Neutrophil (primary cell): ENCODE results near the gene MYCT1.

Experiments
- H3K27ac ChIP-seq: fragments of 200-600 bp; sonication (generic); 2 replicates; pipeline ENCODE4 v1.5.1; 2016; ENCODE audit warnings: mild to moderate bottlenecking, moderate library complexity
- H3K27me3 ChIP-seq: fragments of 200-600 bp; sonication (generic); 2 replicates; pipeline ENCODE4 v1.6.0; 2016; ENCODE audit warnings: mild to moderate bottlenecking
- H3K36me3 ChIP-seq: fragments of 200-600 bp; sonication (generic); 2 replicates; pipeline ENCODE4 v1.5.1; 2017
- H3K4me1 ChIP-seq, 2 experiments: fragments of 200-600 bp in 1 of 2; sonication (generic) in 1 of 2; 1 replicate in 1 of 2; 2 replicates in 1 of 2; pipeline versions ENCODE4 v1.5.1 to v1.6.1; 2013 to 2016; ENCODE audit warnings: low read depth in 1 of 2, low read length in 1 of 2, mild to moderate bottlenecking in 1 of 2, moderate library complexity in 1 of 2; ENCODE audit not compliant: control insufficient read depth in 1 of 2, insufficient read depth in 1 of 2
- H3K4me3 ChIP-seq, 2 experiments: fragments of 200-600 bp in 1 of 2; sonication (generic) in 1 of 2; 1 replicate in 1 of 2; 2 replicates in 1 of 2; pipeline ENCODE4 v1.5.1; 2013 to 2016; ENCODE audit warnings: low read depth in 1 of 2, low read length in 1 of 2, mild to moderate bottlenecking in 1 of 2, moderate library complexity in 1 of 2
- H3K9me3 ChIP-seq: fragments of 200-600 bp; sonication (generic); 2 replicates; pipeline ENCODE4 v1.5.1; 2016
- CTCF ChIP-seq: fragments of 200-600 bp; sonication (generic); IDR thresholded peaks from 2 replicates; pipeline ENCODE4 v1.5.1; 2016; ENCODE audit warnings: antibody characterized with exemption

MYCT1 gene

GRCh38 chr6:152685819-152686218 is 11.9 kb upstream of the MYCT1 start:
- Histone ChIP-seq H3K9me3 (no peaks in the 10 kb centered on the region), H3K27ac (no peak overlapping the region), H3K27me3 (no peaks in the 10 kb centered on the region), H3K4me1 (no peaks in the 10 kb centered on the region), H3K36me3 (no peaks in the 10 kb centered on the region), H3K4me3 (no peak overlapping the region)
- TF ChIP-seq CTCF = no peak

GRCh38 chr6:152695372-152696045 is 2.2 kb upstream of the MYCT1 start:
- no peak for TF ChIP-seq CTCF
- H3K4me3 ChIP-seq = no peak overlapping the region

GRCh38 chr6:152696522-152696921 is 1.2 kb upstream of the MYCT1 start:
- no peak for TF ChIP-seq CTCF
- peaks cover 46% of the 10 kb centered on the region for H3K27me3 ChIP-seq
- no peaks in the 10 kb centered on the region for H3K9me3 ChIP-seq
- peaks cover 0 to 6% of the 10 kb centered on the region in 2 experiments for H3K4me1 ChIP-seq
- no peak overlapping the region for H3K4me3 ChIP-seq
- no peaks in the 10 kb centered on the region for H3K36me3 ChIP-seq
- H3K27ac ChIP-seq = no peak overlapping the region

More at GRCh38 chr6:152695372-152696045, 2.2 kb upstream of the MYCT1 start:
- no peaks in the 10 kb centered on the region for H3K9me3 ChIP-seq
- no peak overlapping the region for H3K27ac ChIP-seq
- H3K4me1 ChIP-seq = peaks cover 0 to 6% of the 10 kb centered on the region in 2 experiments
- no peaks in the 10 kb centered on the region for H3K36me3 ChIP-seq
- H3K27me3 ChIP-seq = peaks cover 36% of the 10 kb centered on the region

GRCh38 chr6:152698692-152699091 is 995 bp downstream of the MYCT1 start:
- Histone ChIP-seq H3K36me3 (no peaks in the 10 kb centered on the region), H3K4me1 (peaks cover 0 to 6% of the 10 kb centered on the region in 2 experiments), H3K9me3 (no peaks in the 10 kb centered on the region), H3K27ac (no peak overlapping the region), H3K4me3 (no peak overlapping the region), H3K27me3 (peaks cover 51% of the 10 kb centered on the region)
- no peak for TF ChIP-seq CTCF

- no peaks in the 10 kb centered on the region for H3K36me3 ChIP-seq
- no peak for TF ChIP-seq CTCF
- H3K27me3 ChIP-seq = peaks cover 51% of the 10 kb centered on the region
- no peak overlapping the region for H3K27ac ChIP-seq
- H3K9me3 ChIP-seq = no peaks in the 10 kb centered on the region
- H3K4me1 ChIP-seq = peaks cover 0 to 6% of the 10 kb centered on the region in 2 experiments
- H3K4me3 ChIP-seq = no peak overlapping the region
These were observed 2.7 kb downstream of the MYCT1 start for GRCh38 chr6:152700427-152700826.
